Measurements from ENCODE around the gene ANKRD39.

The ANKRD39 gene

DNA sequence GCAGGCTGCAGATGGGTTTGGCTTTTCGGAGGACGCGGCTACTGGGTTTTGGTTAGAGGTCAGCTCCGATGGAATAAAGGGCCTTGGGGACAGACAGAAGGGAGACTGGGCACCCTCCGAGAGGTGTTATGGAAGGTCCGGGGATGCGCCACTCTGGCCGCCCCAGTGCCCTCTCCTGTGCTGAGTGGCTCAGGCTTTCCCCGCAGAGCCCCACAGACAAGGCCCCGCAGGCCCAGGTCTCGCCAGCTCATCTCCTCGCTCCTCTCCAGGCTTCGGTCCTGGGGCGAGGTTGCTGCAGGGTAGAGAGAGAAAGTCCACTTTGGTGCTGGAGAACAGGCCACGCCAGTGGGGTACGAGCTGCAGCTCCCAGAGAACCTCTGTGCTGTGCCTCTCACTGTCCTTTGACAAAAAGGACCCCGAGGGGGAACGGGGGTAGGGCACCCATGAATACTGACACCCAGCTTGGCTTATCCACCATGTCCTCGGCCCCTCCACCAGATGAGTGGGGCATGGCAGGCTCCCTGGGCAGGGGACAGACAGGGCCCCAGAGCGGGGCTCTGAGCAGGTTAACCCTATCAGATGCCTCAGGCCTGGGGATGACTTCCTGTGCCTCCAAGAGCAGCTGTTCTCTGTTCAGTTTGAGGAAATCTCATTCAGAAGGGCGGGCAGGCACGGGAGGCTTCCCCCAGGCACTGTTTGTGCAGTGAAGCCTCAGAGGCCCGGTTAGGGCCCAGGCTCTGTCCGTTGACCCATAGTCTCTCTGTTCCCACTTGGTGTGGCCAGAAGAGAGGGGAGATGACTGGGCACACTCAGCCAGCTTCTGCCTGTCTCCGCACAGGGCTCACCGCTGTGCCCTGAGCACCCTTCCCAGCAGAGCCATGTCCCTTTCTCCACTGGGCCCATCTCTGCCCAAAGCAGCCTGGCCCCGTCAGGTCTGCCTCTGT, 57.5 kb downstream of the ANKRD39 start:
- DNase-seq (ENCODE audit: low read depth, low spot score): no peak
- ChIA-PET POLR2A (no interaction called here), CTCF (interaction anchor here (0.8 to 3.0 kb wide), 21 partner anchors 9 to 252 kb away, joined by 3 to 20 read pairs (median 5); no protein-coding TSS in a partner anchor)
- H3K4me3 ChIP-seq (ENCODE audit: low read depth, low read length): no peak overlapping the region
- TF ChIP-seq, protein P1, sequence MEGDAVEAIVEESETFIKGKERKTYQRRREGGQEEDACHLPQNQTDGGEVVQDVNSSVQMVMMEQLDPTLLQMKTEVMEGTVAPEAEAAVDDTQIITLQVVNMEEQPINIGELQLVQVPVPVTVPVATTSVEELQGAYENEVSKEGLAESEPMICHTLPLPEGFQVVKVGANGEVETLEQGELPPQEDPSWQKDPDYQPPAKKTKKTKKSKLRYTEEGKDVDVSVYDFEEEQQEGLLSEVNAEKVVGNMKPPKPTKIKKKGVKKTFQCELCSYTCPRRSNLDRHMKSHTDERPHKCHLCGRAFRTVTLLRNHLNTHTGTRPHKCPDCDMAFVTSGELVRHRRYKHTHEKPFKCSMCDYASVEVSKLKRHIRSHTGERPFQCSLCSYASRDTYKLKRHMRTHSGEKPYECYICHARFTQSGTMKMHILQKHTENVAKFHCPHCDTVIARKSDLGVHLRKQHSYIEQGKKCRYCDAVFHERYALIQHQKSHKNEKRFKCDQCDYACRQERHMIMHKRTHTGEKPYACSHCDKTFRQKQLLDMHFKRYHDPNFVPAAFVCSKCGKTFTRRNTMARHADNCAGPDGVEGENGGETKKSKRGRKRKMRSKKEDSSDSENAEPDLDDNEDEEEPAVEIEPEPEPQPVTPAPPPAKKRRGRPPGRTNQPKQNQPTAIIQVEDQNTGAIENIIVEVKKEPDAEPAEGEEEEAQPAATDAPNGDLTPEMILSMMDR (IDR thresholded peaks at IDR 0.05; ENCODE audit: insufficient read depth, low read length, missing control alignments): no peak

DNA sequence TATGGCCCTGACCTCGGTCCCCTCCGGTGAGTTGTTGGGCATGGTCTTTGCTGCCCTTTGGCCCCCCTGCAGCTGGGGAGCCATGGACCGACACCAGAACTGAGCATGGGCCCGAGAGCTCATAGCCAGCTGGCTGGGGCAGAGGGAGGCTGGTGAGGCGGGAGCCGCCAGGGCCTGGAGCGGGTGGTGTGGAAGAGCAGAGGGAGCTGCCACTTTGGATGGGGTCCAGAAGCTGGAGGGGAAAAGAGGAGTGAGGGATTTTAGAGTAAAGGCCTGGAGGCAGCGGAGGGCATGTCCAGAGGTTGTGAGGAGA, 58.2 kb downstream of the ANKRD39 start:
- DNase-seq (ENCODE audit: low read depth, low spot score): no peak
- POLR2A ChIA-PET: no interaction called here
- TF ChIP-seq, protein P1 (IDR thresholded peaks at IDR 0.05; ENCODE audit: insufficient read depth, low read length, missing control alignments): no peak
- no peak overlapping the region for H3K4me3 ChIP-seq (ENCODE audit: low read depth, low read length)
- CTCF ChIA-PET: interaction anchor here (1.0 to 3.0 kb wide), 11 partner anchors 8 to 245 kb away, joined by 3 to 20 read pairs (median 6); no protein-coding TSS in a partner anchor

DNA sequence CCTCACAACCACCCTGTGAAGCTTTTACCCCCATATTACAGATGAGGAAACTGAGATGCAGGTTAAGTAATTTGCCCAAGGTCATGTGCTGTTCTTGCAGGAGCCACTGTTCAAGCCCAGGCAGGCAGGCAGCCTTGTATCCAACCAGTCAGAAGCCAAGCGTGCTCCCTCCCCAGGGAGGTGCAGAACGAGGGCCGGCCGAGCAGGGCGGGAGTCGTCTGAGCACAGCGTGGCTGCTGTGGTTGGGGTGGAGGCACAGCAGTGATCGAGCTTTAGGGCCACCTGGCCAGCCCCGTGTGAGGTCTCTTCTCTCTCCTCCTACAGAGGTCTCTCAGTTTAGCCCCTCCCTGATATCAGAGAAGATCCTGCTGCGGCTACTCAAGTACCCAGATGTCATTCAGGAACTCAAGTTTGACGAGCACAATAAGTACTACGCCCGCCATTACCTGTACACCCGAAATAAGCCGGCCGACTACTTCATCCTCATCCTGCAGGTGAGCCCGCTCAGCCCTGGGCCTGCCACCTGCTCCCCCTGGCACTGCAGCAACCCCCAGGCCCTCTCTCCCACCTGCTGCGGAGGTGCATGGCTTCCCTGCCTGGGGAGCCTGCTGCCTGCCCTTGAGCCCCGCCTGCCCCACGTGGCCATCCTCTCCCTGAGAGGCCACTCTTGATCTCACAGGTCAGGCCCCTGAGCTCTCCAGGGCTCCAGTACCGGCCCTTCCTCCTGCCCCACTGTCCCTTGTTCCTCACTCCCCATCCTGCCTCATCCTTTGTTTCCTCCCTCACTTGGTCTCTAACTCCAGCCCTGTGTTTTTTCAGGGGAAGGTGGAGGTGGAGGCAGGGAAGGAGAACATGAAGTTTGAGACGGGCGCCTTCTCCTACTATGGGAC, 58.8 kb downstream of the ANKRD39 start:
- CTCF ChIA-PET: interaction anchor here (1.0 to 3.0 kb wide), 10 partner anchors 7 to 241 kb away, joined by 3 to 20 read pairs (median 6); partner anchors contain the start of gene CNNM3
- no peak overlapping the region for H3K4me3 ChIP-seq (ENCODE audit: low read depth, low read length)
- TF ChIP-seq, protein P1 (IDR thresholded peaks at IDR 0.05; ENCODE audit: insufficient read depth, low read length, missing control alignments): no peak
- no peak for DNase-seq (ENCODE audit: low read depth, low spot score)
- POLR2A ChIA-PET: interaction anchor here (0.6 kb wide), 1 partner anchor 139 kb away, joined by 4 read pairs; no protein-coding TSS in a partner anchor
